B cell (primary cell): ENCODE measurements around the gene RNF220. TPM values are rescaled to one million over a fixed set of nuclear protein-coding genes. Genes with fewer than 3 reads are reported as not detected.

Source experiments
- ATAC-seq: fragments of 200-7000 bp; cut with Tn5 transposase; one replicate; pipeline ENCODE4 v1.10.0; 2021; ENCODE audit warnings: low read depth, mild to moderate bottlenecking, moderate number of reproducible peaks, moderate library complexity
- CTCF ChIA-PET: fragments of 350-600 bp; sonication (Branson Sonifier 250); formaldehyde crosslinking; loops from one replicate; lab custom pipeline; 2021; ENCODE audit warnings: antibody characterized with exemption, inconsistent platforms; lab: Charles Lee
- POLR2A ChIA-PET: fragments of 350-600 bp; sonication (Branson Sonifier 250); formaldehyde crosslinking; loops from one replicate; lab custom pipeline; 2021; ENCODE audit warnings: antibody characterized with exemption; lab: Charles Lee
- DNase-seq: peaks from one replicate; pipeline ENCODE4 v3.0.0; 2013
- H2AFZ ChIP-seq: 2 replicates; pipeline ENCODE4 v1.6.1; 2012; ENCODE audit warnings: mild to moderate bottlenecking, low read depth, low read length; ENCODE audit not compliant: insufficient read depth, poor library complexity, severe bottlenecking
- H3K27ac ChIP-seq, 2 donors: 1 replicate in 1 of 2; 2 replicates in 1 of 2; pipeline ENCODE4 v1.5.1; 2012 to 2013; ENCODE audit warnings: low read length in 2 of 2, mild to moderate bottlenecking in 2 of 2, moderate library complexity in 1 of 2
- H3K27me3 ChIP-seq, 4 experiments: fragments of 200-600 bp in 1 of 4; sonication (generic) in 1 of 4; replicated peaks in 1 of 4; 1 replicate in 2 of 4; 2 replicates in 2 of 4; pipeline versions ENCODE4 v1.6.1 to v1.7.0; 2013 to 2016; ENCODE audit warnings: low read length in 3 of 4, mild to moderate bottlenecking in 2 of 4, mixed read lengths in 1 of 4, moderate library complexity in 1 of 4; ENCODE audit not compliant: insufficient read depth in 4 of 4, control insufficient read depth in 3 of 4; ENCODE audit errors: control extremely low read depth in 1 of 4
- H3K36me3 ChIP-seq, 2 experiments: replicated peaks in 1 of 2; 1 replicate in 1 of 2; 2 replicates in 1 of 2; pipeline versions ENCODE4 v1.6.1 to v1.7.1; 2013; ENCODE audit warnings: low read length in 1 of 2; ENCODE audit not compliant: insufficient read depth in 2 of 2, control insufficient read depth in 1 of 2; ENCODE audit errors: control extremely low read depth in 1 of 2, extremely low read depth in 1 of 2
- H3K4me1 ChIP-seq, 2 donors: fragments of 200-600 bp in 1 of 2; sonication (generic) in 1 of 2; 1 replicate in 1 of 2; 2 replicates in 1 of 2; pipeline versions ENCODE4 v1.5.1 to v1.6.1; 2013 to 2017; ENCODE audit warnings: low read length in 2 of 2; ENCODE audit not compliant: control insufficient read depth in 2 of 2, insufficient read depth in 2 of 2
- H3K4me2 ChIP-seq: replicated peaks from 2 replicates; pipeline ENCODE3; 2012; ENCODE audit warnings: mild to moderate bottlenecking, low read depth, low read length; ENCODE audit not compliant: poor library complexity, severe bottlenecking
- H3K4me3 ChIP-seq, 5 experiments: fragments of 200-600 bp in 1 of 5; sonication (generic) in 1 of 5; 1 replicate in 3 of 5; 2 replicates in 2 of 5; pipeline versions ENCODE4 v1.5.1 to v1.7.0; 2011 to 2016; ENCODE audit warnings: low read length in 4 of 5, mild to moderate bottlenecking in 4 of 5, low read depth in 2 of 5, control low read depth in 1 of 5, moderate library complexity in 1 of 5; ENCODE audit not compliant: insufficient read depth in 1 of 5; ENCODE audit errors: control extremely low read depth in 1 of 5, extremely low read depth in 1 of 5
- H3K79me2 ChIP-seq: fragments of 200-600 bp; sonication (generic); one replicate; pipeline ENCODE4 v1.6.0; 2016; ENCODE audit warnings: low read length; ENCODE audit not compliant: control insufficient read depth, insufficient read depth
- H3K9ac ChIP-seq: fragments of 200-600 bp; sonication (generic); 2 replicates; pipeline ENCODE4 v1.6.1; 2017; ENCODE audit warnings: mild to moderate bottlenecking, low read length, moderate library complexity
- H3K9me3 ChIP-seq, 3 donors: one replicate each; pipeline versions ENCODE4 v1.6.1 to v1.7.1; 2013; ENCODE audit warnings: low read length in 2 of 3; ENCODE audit not compliant: control insufficient read depth in 2 of 3, insufficient read depth in 1 of 3; ENCODE audit errors: control extremely low read depth in 1 of 3
- H4K20me1 ChIP-seq: 2 replicates; pipeline ENCODE4 v1.6.0; 2012; ENCODE audit warnings: mild to moderate bottlenecking, low read length; ENCODE audit not compliant: insufficient read depth, control insufficient read depth, poor library complexity, severe bottlenecking
- H3K27ac Mint-ChIP-seq: one replicate; pipeline ENCODE4 v1.8.0; 2021; ENCODE audit warnings: mixed read lengths
- H3K27me3 Mint-ChIP-seq: one replicate; pipeline ENCODE4 v1.8.0; 2021; ENCODE audit warnings: mixed read lengths
- H3K4me1 Mint-ChIP-seq: one replicate; pipeline ENCODE4 v1.8.0; 2021; ENCODE audit warnings: mixed read lengths
- H3K4me3 Mint-ChIP-seq: one replicate; pipeline ENCODE4 v1.8.0; 2021; ENCODE audit warnings: mixed read lengths
- H3K9me3 Mint-ChIP-seq: one replicate; pipeline ENCODE4 v1.8.0; 2022; ENCODE audit warnings: mixed read lengths; ENCODE audit not compliant: insufficient read depth
- EZH2 ChIP-seq: IDR thresholded peaks from 2 replicates; pipeline ENCODE4 v1.6.1; 2012; ENCODE audit warnings: borderline replicate concordance, low read depth, mild to moderate bottlenecking, moderate library complexity, low read length; ENCODE audit not compliant: insufficient read depth, poor library complexity, severe bottlenecking
- WGBS: methylation state at CpG from one replicate; pipeline ENCODE4 v1.1.5; 2013; ENCODE audit warnings: missing lambda C conversion rate; ENCODE audit not compliant: insufficient coverage; 5-methylcytosine and 5-hydroxymethylcytosine counted together
- intact Hi-C: fragments of 100-400 bp; cut with micrococcal nuclease; formaldehyde crosslinking; loops from one replicate; pipeline ENCODE4 v1.10.0; 2022
- polyA plus RNA-seq: library from polyadenylated mRNA; depleted of rRNA; stranded (reverse); fragments of >200 nt; gene quantifications from 2 replicates; pipeline ENCODE4 v1.2.3, GENCODE V29; 2012
- total RNA-seq, 2 donors: library from RNA; stranded (reverse); fragments of 120-200 nt in 1 of 2; gene quantifications; 1 replicate in 1 of 2; 2 replicates in 1 of 2; pipeline versions ENCODE4 v1.2.3 to v1.2.4, GENCODE V29; 2013 to 2022
- TF ChIP-seq, protein P1 (sequence below): fragments of 200-600 bp; IDR thresholded peaks from one replicate; pipeline ENCODE4 v1.8.0; 2022; ENCODE audit warnings: antibody characterized with exemption, mild to moderate bottlenecking

RNF220 gene
- total and polyA plus RNA-seq, 2 donors (not counting 1 experiment from before 2014, with no cell fraction given) = 115 to 141 TPM

DNA sequence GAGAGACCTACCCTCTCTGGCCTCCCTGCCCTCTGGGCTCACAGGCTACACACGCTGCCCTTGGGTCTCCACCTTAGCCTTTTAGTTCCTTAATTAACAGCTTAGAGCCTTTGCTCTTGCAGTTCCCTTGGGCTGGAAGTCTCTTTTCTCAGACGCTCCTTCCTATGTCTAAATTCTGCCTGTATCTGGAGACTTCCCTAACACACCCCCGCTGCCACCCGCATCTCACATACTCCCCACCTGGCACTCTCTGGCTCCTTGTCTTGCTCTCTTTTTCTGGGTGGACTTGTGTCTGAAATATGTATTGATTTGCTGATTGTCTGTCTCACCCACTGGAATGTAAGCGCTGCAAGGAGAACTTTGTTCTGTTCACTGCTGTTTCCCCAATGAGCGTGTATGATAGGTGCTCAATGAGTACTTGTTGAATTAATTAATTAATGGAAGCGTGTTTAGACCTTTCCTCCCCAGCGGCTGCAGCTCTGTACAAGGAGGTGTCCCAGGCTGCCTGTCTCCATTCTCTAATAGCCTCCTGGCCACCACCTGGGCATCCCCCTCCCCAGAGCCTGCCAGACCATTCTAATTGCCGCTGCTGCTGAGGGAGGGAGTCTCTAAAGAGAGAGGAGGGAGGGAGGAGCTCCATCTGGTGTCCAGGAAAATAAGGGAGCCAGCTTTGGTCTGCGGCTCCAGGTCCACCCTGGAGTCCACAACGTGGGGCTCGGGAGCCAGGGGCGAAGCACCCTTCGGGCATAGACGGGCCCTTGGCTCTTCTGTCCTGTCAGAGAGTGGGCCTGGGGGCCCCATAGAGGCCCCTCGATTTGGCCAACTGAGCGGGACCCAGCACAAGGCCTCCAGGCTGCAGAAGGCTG lies 95.4 kb downstream of the RNF220 start:
- 99% methylated on average over 8 of the region's 17 CpGs for WGBS
- Mint-ChIP-seq H3K27me3 (no peaks in the 10 kb centered on the region), H3K4me3 (no peak overlapping the region), H3K9me3 (no peaks in the 10 kb centered on the region), H3K27ac (no peak overlapping the region), H3K4me1 (peaks cover 25% of the 10 kb centered on the region)
- ATAC-seq (no peak), DNase-seq (no peak)
- H3K9me3 ChIP-seq = no peaks in the 10 kb centered on the region
- peaks cover 0 to 4% (median 0%) of the 10 kb centered on the region in 4 experiments for H3K27me3 ChIP-seq
- intact Hi-C loops = no loop called here
- H3K4me2 ChIP-seq = no peak overlapping the region
- ChIA-PET POLR2A (no interaction called here), CTCF (no interaction called here)
- H3K9ac ChIP-seq = no peak overlapping the region
- H3K27ac ChIP-seq = no peak overlapping the region
- peaks cover 0 to 67% of the 10 kb centered on the region in 2 donors for H3K4me1 ChIP-seq
- no peak overlapping the region for H2AFZ ChIP-seq
- TF ChIP-seq, protein P1, sequence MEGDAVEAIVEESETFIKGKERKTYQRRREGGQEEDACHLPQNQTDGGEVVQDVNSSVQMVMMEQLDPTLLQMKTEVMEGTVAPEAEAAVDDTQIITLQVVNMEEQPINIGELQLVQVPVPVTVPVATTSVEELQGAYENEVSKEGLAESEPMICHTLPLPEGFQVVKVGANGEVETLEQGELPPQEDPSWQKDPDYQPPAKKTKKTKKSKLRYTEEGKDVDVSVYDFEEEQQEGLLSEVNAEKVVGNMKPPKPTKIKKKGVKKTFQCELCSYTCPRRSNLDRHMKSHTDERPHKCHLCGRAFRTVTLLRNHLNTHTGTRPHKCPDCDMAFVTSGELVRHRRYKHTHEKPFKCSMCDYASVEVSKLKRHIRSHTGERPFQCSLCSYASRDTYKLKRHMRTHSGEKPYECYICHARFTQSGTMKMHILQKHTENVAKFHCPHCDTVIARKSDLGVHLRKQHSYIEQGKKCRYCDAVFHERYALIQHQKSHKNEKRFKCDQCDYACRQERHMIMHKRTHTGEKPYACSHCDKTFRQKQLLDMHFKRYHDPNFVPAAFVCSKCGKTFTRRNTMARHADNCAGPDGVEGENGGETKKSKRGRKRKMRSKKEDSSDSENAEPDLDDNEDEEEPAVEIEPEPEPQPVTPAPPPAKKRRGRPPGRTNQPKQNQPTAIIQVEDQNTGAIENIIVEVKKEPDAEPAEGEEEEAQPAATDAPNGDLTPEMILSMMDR = no peak
- TF ChIP-seq EZH2 = no peak
- H3K36me3 ChIP-seq = no peaks in the 10 kb centered on the region
- H4K20me1 ChIP-seq = no peaks in the 10 kb centered on the region
- no peak overlapping the region for H3K4me3 ChIP-seq
- H3K79me2 ChIP-seq = no peaks in the 10 kb centered on the region
